GM23248 (cell line): ENCODE results near the gene APOC3. TPM values are rescaled to one million over a fixed set of nuclear protein-coding genes. Genes with fewer than 3 reads are reported as not detected.

Experiments used
- DNase-seq: peaks from one replicate; pipeline ENCODE4 v3.0.0-alpha.2; 2015
- H2AFZ ChIP-seq: fragments of 200-600 bp; sonication (generic); 2 replicates; pipeline ENCODE4 v1.6.1; 2016; ENCODE audit warnings: antibody characterized with exemption
- H3F3A ChIP-seq: fragments of 200-600 bp; sonication (generic); 2 replicates; pipeline ENCODE4 v1.6.1; 2016; ENCODE audit warnings: mild to moderate bottlenecking, antibody characterized with exemption, mixed run types; ENCODE audit not compliant: insufficient read depth
- H3K27ac ChIP-seq: fragments of 200-600 bp; sonication (generic); 2 replicates; pipeline ENCODE4 v1.5.1; 2016; ENCODE audit warnings: mild to moderate bottlenecking
- H3K27me3 ChIP-seq: fragments of 200-600 bp; sonication (generic); replicated peaks from 2 replicates; pipeline ENCODE4 v1.6.1; 2016; ENCODE audit warnings: mild to moderate bottlenecking; ENCODE audit not compliant: insufficient read depth
- H3K36me3 ChIP-seq: fragments of 200-600 bp; sonication (generic); 2 replicates; pipeline ENCODE4 v1.6.1; 2016; ENCODE audit warnings: low read depth, mild to moderate bottlenecking
- H3K4me1 ChIP-seq: fragments of 200-600 bp; sonication (generic); 2 replicates; pipeline ENCODE4 v1.6.1; 2016; ENCODE audit warnings: mild to moderate bottlenecking; ENCODE audit not compliant: insufficient read depth
- H3K4me2 ChIP-seq: fragments of 200-600 bp; sonication (generic); one replicate; pipeline ENCODE4 v1.6.1; 2016; ENCODE audit warnings: mild to moderate bottlenecking; ENCODE audit not compliant: unreplicated experiment
- H3K4me3 ChIP-seq: fragments of 200-600 bp; sonication (generic); 2 replicates; pipeline ENCODE4 v1.5.1; 2016; ENCODE audit warnings: mild to moderate bottlenecking
- H3K79me2 ChIP-seq: fragments of 200-600 bp; sonication (generic); 2 replicates; pipeline ENCODE4 v1.6.1; 2016; ENCODE audit warnings: mild to moderate bottlenecking; ENCODE audit not compliant: insufficient read depth
- H3K9ac ChIP-seq: fragments of 200-600 bp; sonication (generic); 2 replicates; pipeline ENCODE4 v1.6.1; 2016; ENCODE audit warnings: mild to moderate bottlenecking
- H3K9me2 ChIP-seq: fragments of 200-600 bp; sonication (generic); 2 replicates; pipeline ENCODE4 v1.6.1; 2016; ENCODE audit warnings: mixed run types, mild to moderate bottlenecking, moderate library complexity; ENCODE audit not compliant: insufficient read depth
- H3K9me3 ChIP-seq: fragments of 200-600 bp; sonication (generic); one replicate; pipeline ENCODE4 v1.6.1; 2017; ENCODE audit warnings: low read depth
- H4K20me1 ChIP-seq: fragments of 200-600 bp; sonication (generic); 2 replicates; pipeline ENCODE4 v1.6.0; 2016; ENCODE audit not compliant: insufficient read depth
- EZH2 ChIP-seq: fragments of 200-600 bp; sonication (generic); IDR thresholded peaks from 2 replicates; pipeline ENCODE4 v1.6.1; 2018; ENCODE audit warnings: antibody characterized with exemption, mild to moderate bottlenecking; ENCODE audit not compliant: insufficient read depth, poor library complexity, severe bottlenecking
- EZH2phosphoT487 ChIP-seq: fragments of 200-600 bp; sonication (generic); IDR thresholded peaks from 2 replicates; pipeline ENCODE4 v1.6.1; 2018; ENCODE audit warnings: antibody characterized with exemption, moderate library complexity, mild to moderate bottlenecking, low read depth; ENCODE audit not compliant: insufficient read depth
- WGBS, 2 experiments: methylation state at CpG; one replicate each; pipeline ENCODE4 v1.1.6; 2015 to 2017; ENCODE audit warnings: low lambda C conversion rate in 2 of 2, low coverage in 1 of 2; ENCODE audit errors: missing lambda C conversion rate in 2 of 2; 5-methylcytosine and 5-hydroxymethylcytosine counted together
- in situ Hi-C: fragments of 300-500 bp; cut with MboI; formaldehyde crosslinking; loops from 2 replicates; pipeline ENCODE4 v1.15.0; 2020
- polyA plus RNA-seq: library from polyadenylated mRNA; unstranded; fragments of >200 nt; fragmentation: Nextera tagmentation; extraction: Ambion mirVana; gene quantifications from 2 replicates; pipeline ENCODE4 v1.2.1, GENCODE V29; 2016
- total RNA-seq: library from RNA; depleted of rRNA; stranded (reverse); fragments of >200 nt; shearing (Covaris generic); gene quantifications from 2 replicates; pipeline ENCODE4 v1.2.3, GENCODE V29; 2014

The APOC3 gene
- total and polyA plus RNA-seq, 2 experiments from 2014 or later: not detected

DNA sequence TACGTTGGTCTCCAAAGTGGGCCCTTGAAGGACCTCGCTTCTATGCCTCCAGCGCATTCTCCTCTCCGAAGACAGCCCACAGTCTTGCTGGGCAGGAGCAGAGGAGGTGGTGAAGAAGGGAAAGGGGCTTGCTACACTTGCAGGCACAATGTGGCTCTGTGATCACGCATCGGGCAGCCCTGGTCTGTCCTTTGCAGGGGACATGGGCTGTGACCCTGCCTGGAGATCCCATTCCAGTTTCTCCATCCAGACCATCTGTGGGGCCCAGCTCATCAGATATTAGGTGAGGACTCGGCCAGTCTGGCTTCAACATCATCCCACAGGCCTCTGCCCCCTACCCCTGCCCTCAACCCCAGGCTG is 6.9 kb downstream of the APOC3 start:
- DNase-seq: no peak
- Histone ChIP-seq H3K4me3 (no peak overlapping the region), H3K36me3 (no peaks in the 10 kb centered on the region), H4K20me1 (no peaks in the 10 kb centered on the region), H3K9ac (no peak overlapping the region), H3K4me1 (peaks cover 5% of the 10 kb centered on the region; the same call in 1 of the 2 replicates), H3K79me2 (no peaks in the 10 kb centered on the region), H3F3A (0 out of 2 replicates have a peak, but pooled peaks cover 10% of the 10 kb centered on the region), H2AFZ (no peak overlapping the region), H3K27ac (no peak overlapping the region), H3K4me2 (no peak overlapping the region), H3K27me3 (no peaks in the 10 kb centered on the region), H3K9me3 (no peaks in the 10 kb centered on the region), H3K9me2 (no peaks in the 10 kb centered on the region)
- in situ Hi-C loops: no loop called here
- no peak for TF ChIP-seq EZH2phosphoT487
- no peak for TF ChIP-seq EZH2
- 93 to 96% methylated on average over 6 to 7 of the region's 7 CpGs for WGBS, 2 experiments

GRCh38 chr11:116837231-116838091 is 7.8 kb downstream of the APOC3 start, which contains the start of gene APOA1:
Gene APOA1 (minus strand): TSS chr11:116837622. CDS start chr11:116837387, 235 bp downstream.
- H3F3A ChIP-seq: 0 out of 2 replicates have a peak, but pooled peaks cover 10% of the 10 kb centered on the region

GRCh38 chr11:116838321-116839084 is 8.8 kb downstream of the APOC3 start:
- peaks cover under 1% of the 10 kb centered on the region; the same call in 1 of the 2 replicates for H3K36me3 ChIP-seq
- 0 out of 2 replicates have a peak, but pooled peaks cover 10% of the 10 kb centered on the region for H3F3A ChIP-seq
- H2AFZ ChIP-seq: no peak overlapping the region
- no peaks in the 10 kb centered on the region for H3K79me2 ChIP-seq
- no peak overlapping the region for H3K4me2 ChIP-seq
- no peaks in the 10 kb centered on the region for H4K20me1 ChIP-seq
- 82 to 84% methylated on average over 6 of the region's 6 CpGs for WGBS, 2 experiments
- no peak overlapping the region for H3K27ac ChIP-seq
- TF ChIP-seq EZH2: no peak
- no peak for TF ChIP-seq EZH2phosphoT487
- H3K9ac ChIP-seq: no peak overlapping the region
- no peak overlapping the region for H3K4me3 ChIP-seq
- no peaks in the 10 kb centered on the region for H3K9me2 ChIP-seq
- no peaks in the 10 kb centered on the region for H3K9me3 ChIP-seq
- peaks cover 5% of the 10 kb centered on the region; the same call in 1 of the 2 replicates for H3K4me1 ChIP-seq
- in situ Hi-C loops: no loop called here
- DNase-seq: no peak
- H3K27me3 ChIP-seq: no peaks in the 10 kb centered on the region

More at GRCh38 chr11:116837231-116838091, 7.8 kb downstream of the APOC3 start, which contains the start of gene APOA1:
- no peaks in the 10 kb centered on the region for H3K79me2 ChIP-seq
- no peak for TF ChIP-seq EZH2
- TF ChIP-seq EZH2phosphoT487: no peak
- H3K4me3 ChIP-seq: no peak within 1 kb of the TSS
- DNase-seq: no peak
- no peak within 1 kb of the TSS for H3K27ac ChIP-seq
- in situ Hi-C loops: no loop called here
- H3K36me3 ChIP-seq: no peaks in the 10 kb centered on the region
- no peak within 1 kb of the TSS for H2AFZ ChIP-seq
- H3K9me2 ChIP-seq: no peaks in the 10 kb centered on the region
- peaks cover 5% of the 10 kb centered on the region; the same call in 1 of the 2 replicates for H3K4me1 ChIP-seq
- H3K9ac ChIP-seq: no peak within 1 kb of the TSS
- no peaks in the 10 kb centered on the region for H3K9me3 ChIP-seq
- H3K4me2 ChIP-seq: no peak within 1 kb of the TSS
- H4K20me1 ChIP-seq: no peaks in the 10 kb centered on the region
- H3K27me3 ChIP-seq: no peaks in the 10 kb centered on the region
- WGBS, 2 experiments: 88 to 91% methylated on average over 15 to 19 of the region's 19 CpGs

DNA sequence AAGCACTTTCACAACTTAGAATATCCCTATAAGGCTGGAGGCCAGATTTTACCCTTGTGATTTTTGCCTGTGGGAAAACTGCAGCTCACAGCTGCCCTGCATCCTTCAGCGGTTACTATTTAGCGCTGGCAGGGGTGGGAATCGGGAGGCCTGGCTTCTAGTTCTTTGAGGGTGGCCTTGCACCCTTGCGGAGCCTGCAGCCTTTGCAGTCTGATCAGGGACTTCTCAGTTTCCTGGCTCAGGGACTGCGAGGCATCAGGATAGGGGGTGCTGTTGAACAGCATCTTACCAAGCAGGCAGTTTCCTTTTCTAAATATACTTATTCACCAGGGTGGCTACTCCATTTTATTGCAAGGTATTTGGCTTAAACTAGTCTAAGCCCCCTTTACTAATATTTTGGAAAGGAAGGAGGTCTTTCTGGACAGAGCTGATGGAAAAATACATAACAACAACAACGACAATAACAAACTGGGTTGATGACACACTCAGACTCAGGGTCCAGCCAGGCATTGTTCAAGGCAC is 10.6 kb downstream of the APOC3 start:
- Histone ChIP-seq H3F3A (0 out of 2 replicates have a peak, but pooled peaks cover 10% of the 10 kb centered on the region), H2AFZ (no peak overlapping the region), H3K4me1 (peaks cover 4% of the 10 kb centered on the region; the same call in 1 of the 2 replicates), H3K9me2 (no peaks in the 10 kb centered on the region), H3K36me3 (peaks cover 8% of the 10 kb centered on the region; the same call in 1 of the 2 replicates), H4K20me1 (no peaks in the 10 kb centered on the region), H3K4me3 (no peak overlapping the region), H3K79me2 (no peaks in the 10 kb centered on the region), H3K27me3 (no peaks in the 10 kb centered on the region), H3K4me2 (no peak overlapping the region), H3K9me3 (no peaks in the 10 kb centered on the region), H3K9ac (no peak overlapping the region), H3K27ac (no peak overlapping the region)
- TF ChIP-seq EZH2 (no peak), EZH2phosphoT487 (no peak)
- WGBS, 2 experiments: 37 to 38% methylated on average over 6 of the region's 6 CpGs
- DNase-seq: peak; percentile 53
- in situ Hi-C loops: no loop called here
